Measurements from ENCODE around the gene TMEM31.

GRCh38 chrX:103742339-103742738, 31.6 kb downstream of the TMEM31 start:
- TF ChIP-seq CTCF (IDR thresholded peaks at IDR 0.05) (no peak), POLR2A (IDR thresholded peaks at IDR 0.05) (no peak), POLR2AphosphoS5 (IDR thresholded peaks at IDR 0.05) (no peak)
